ENCODE results near the gene PLA2G4E. TPM values are rescaled to one million over a fixed set of nuclear protein-coding genes. Genes with fewer than 3 reads are reported as not detected.

PLA2G4E gene
- total RNA-seq, 4 donors from 2014 or later = 0.08 to 0.67 TPM; not detected in 2

DNA sequence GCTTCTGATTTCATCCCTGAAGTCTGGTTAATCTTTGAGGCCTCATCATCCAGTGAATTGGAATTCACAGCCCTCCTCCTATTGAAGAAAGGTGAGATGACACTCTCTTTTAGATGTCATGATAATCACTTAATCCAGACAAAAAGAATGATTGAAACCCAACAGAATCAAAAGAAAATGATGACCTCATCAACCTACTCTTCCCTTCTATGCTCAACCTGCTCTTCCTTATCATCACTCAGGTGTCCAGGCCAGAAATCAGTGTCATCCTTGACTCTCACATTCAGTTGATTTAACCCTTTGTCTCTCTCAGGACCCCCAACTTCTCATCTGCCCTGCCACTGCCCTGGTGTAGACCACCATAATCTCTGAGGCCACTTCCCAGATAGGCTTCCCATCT lies 11.8 kb downstream of the PLA2G4E start:
- H3K4me3 ChIP-seq = no peak overlapping the region
- H3K27ac ChIP-seq = no peak overlapping the region
- H3K9me3 ChIP-seq = peaks cover 0 to 10% (median 0%) of the 10 kb centered on the region in 3 donors
- no peaks in the 10 kb centered on the region for H3K36me3 ChIP-seq
- no peaks in the 10 kb centered on the region for H3K27me3 ChIP-seq
- ATAC-seq = no peak
- H3K4me1 ChIP-seq = no peaks in the 10 kb centered on the region
- TF ChIP-seq EP300 (IDR thresholded peaks at IDR 0.05) = no peak
- TF ChIP-seq CTCF (IDR thresholded peaks at IDR 0.05) = no peak
- TF ChIP-seq POLR2AphosphoS5 (IDR thresholded peaks at IDR 0.05) = no peak
- no peak for TF ChIP-seq POLR2A (IDR thresholded peaks at IDR 0.05)

- Histone ChIP-seq H3K27ac (no peak overlapping the region), H3K36me3 (no peaks in the 10 kb centered on the region), H3K4me1 (no peaks in the 10 kb centered on the region), H3K9me3 (peaks cover 0 to 10% (median 0%) of the 10 kb centered on the region in 3 donors), H3K4me3 (no peak overlapping the region), H3K27me3 (no peaks in the 10 kb centered on the region)
- ATAC-seq = no peak
- TF ChIP-seq EP300 (IDR thresholded peaks at IDR 0.05) = no peak
- TF ChIP-seq POLR2AphosphoS5 (IDR thresholded peaks at IDR 0.05) = no peak
- no peak for TF ChIP-seq POLR2A (IDR thresholded peaks at IDR 0.05)
- no peak for TF ChIP-seq CTCF (IDR thresholded peaks at IDR 0.05)
- WGBS, 2 donors (ENCODE audit: low coverage in 1 of 2) = 100% methylated on average over 1 of the region's 1 CpG; no CpG with 5 or more reads in 1 of the 2 donors
Observed at GRCh38 chr15:42007386-42007785, 13.5 kb downstream of the PLA2G4E start.

- 64 to 65% methylated on average over 3 to 5 of the region's 6 CpGs for WGBS, 2 donors (ENCODE audit: low coverage in 1 of 2)
- Histone ChIP-seq H3K27me3 (no peaks in the 10 kb centered on the region), H3K4me3 (no peak overlapping the region), H3K36me3 (no peaks in the 10 kb centered on the region), H3K4me1 (no peaks in the 10 kb centered on the region), H3K27ac (no peak overlapping the region), H3K9me3 (peaks cover 0 to 5% (median 0%) of the 10 kb centered on the region in 3 donors)
- no peak for ATAC-seq
- TF ChIP-seq POLR2A (IDR thresholded peaks at IDR 0.05) = no peak
- no peak for TF ChIP-seq EP300 (IDR thresholded peaks at IDR 0.05)
- no peak for TF ChIP-seq POLR2AphosphoS5 (IDR thresholded peaks at IDR 0.05)
- no peak for TF ChIP-seq CTCF (IDR thresholded peaks at IDR 0.05)
Observed at GRCh38 chr15:42002333-42002732, 18.5 kb downstream of the PLA2G4E start.

- Histone ChIP-seq H3K4me1 (no peaks in the 10 kb centered on the region), H3K27ac (no peak overlapping the region), H3K27me3 (no peaks in the 10 kb centered on the region), H3K4me3 (no peak overlapping the region), H3K36me3 (no peaks in the 10 kb centered on the region), H3K9me3 (no peaks in the 10 kb centered on the region)
- WGBS, 2 donors (ENCODE audit: low coverage in 1 of 2) = 81 to 83% methylated on average over 1 to 4 of the region's 4 CpGs
- TF ChIP-seq EP300 (IDR thresholded peaks at IDR 0.05) (no peak), CTCF (IDR thresholded peaks at IDR 0.05) (no peak), POLR2A (IDR thresholded peaks at IDR 0.05) (no peak), POLR2AphosphoS5 (IDR thresholded peaks at IDR 0.05) (no peak)
- ATAC-seq = no peak
Observed at GRCh38 chr15:42001236-42001635, 19.6 kb downstream of the PLA2G4E start.

DNA sequence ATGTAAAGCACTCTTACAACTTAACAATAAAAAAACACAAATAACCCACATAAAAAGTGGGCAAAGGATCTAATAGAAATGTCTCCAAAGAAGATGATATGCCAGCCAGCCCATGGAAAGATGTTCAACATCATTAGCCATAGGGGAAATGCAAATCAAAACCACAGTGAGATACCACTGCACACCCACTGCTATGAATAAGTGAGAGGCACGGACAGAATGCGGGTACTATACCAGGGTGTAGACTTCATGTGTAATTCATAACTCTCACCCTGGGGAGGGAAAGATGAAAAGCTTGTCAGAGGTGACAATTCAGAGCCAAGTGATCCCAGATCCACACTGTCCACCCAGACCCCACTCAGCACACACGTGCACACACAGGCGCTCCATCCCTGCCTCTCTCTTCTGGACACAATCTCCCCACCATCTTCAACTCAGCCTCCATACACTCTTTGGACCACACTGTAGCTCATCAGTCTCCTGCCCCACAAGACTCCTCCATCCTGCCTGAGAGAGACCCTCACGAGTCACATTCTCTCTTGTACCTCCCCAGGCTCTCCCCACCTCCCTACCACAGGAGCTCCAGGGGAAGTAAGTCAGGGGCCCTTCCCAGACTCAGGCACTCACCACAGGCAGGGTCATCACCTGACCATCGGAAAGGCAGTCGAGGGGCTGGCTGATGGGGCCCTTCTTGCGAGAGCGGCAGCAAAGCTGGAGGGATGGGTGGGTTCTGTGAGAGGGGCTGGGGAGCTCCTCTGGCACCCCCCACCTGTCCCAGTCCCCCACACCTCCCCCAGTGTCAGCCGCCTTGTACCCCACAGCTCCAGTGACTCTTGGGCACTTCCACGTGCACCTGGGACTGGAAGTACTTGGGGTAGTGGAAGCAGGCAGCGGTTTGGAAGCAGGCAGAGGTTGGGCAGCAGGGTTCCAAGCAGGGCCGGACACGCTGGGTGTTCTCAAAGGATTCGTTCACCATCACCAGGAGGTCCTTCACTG lies 21.3 kb downstream of the PLA2G4E start:
- H3K9me3 ChIP-seq = no peaks in the 10 kb centered on the region
- H3K27ac ChIP-seq = no peak overlapping the region
- H3K4me3 ChIP-seq = no peak overlapping the region
- no peaks in the 10 kb centered on the region for H3K27me3 ChIP-seq
- no peaks in the 10 kb centered on the region for H3K36me3 ChIP-seq
- H3K4me1 ChIP-seq = no peaks in the 10 kb centered on the region
- ATAC-seq = no peak
- WGBS, 2 donors (ENCODE audit: low coverage in 1 of 2) = 62 to 72% methylated on average over 3 to 7 of the region's 15 CpGs
- TF ChIP-seq EP300 (IDR thresholded peaks at IDR 0.05) (no peak), CTCF (IDR thresholded peaks at IDR 0.05) (no peak), POLR2A (IDR thresholded peaks at IDR 0.05) (no peak), POLR2AphosphoS5 (IDR thresholded peaks at IDR 0.05) (no peak)
